Activated CD4-positive, alpha-beta T cell treated with anti-CD3 and anti-CD28 coated beads, Interleukin-2, amount 50 U/mL, for 1 hour (primary cell): ENCODE measurements around the gene TRAPPC3L.
"Not testable (repeated sequence)": the region's sequence is repeated elsewhere in the genome, so short reads cannot be mapped to it uniquely, and the experiment has no call there.

Experiments used
- DNase-seq: peaks from one replicate; pipeline ENCODE4 v3.0.0-alpha.2; 2020

Gene TRAPPC3L

GRCh38 chr6:116512734-116513133, 32.8 kb downstream of the TRAPPC3L start:
- DNase-seq: no peak

DNA sequence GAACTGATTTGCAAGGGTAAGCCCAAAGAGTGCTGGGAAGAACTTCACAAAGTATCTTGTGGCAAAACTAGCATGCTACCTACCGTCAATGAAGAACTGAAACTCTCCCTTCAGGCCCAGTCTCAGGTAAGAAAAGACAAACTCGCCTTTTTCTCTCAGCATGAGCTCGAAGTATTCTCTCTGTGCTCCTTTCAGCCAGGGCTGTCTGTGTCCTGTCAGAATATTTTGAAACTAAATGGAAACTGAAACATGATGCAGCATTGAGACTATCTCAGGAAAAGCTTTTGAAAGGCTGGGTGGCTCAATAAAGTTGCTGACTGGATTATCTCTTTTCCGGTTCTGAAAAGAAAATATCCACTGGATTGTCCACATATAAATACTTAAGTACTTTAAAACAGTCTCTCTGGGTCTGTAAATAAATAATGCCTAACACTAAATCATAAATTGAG, 33.3 kb downstream of the TRAPPC3L start:
- DNase-seq: no peak

DNA sequence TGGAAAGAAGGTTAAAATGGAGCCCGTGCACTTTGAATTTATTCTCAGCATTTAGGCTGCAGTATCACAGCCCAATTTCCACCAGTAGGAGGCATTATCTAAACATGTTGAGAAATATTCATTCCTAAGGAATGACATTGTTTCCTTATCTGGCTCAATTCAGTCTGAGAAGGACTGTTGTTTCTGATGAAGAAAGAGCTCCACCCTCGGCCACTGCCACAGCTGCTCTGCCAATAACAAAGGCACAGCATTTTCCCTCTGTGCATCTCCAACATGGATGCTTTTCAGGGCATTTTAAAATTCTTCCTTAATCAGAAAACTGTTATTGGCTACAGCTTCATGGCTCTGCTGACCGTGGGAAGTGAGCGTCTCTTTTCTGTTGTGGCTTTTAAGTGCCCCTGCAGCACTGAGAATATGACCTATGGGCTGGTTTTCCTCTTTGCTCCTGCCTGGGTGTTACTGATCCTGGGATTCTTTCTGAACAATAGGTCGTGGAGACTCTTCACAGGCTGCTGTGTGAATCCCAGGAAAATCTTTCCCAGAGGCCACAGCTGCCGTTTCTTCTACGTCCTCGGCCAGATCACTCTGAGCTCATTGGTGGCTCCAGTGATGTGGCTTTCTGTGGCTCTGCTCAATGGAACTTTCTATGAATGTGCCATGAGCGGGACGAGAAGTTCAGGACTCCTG, 33.9 kb downstream of the TRAPPC3L start, which contains the start of gene CALHM5:
CALHM5 (plus strand) TSS at position 216 of the 687 bp plus-strand sequence; CDS start at position 274, 58 bp downstream.
- no peak for DNase-seq

GRCh38 chr6:116508527-116508926, 37.0 kb downstream of the TRAPPC3L start:
- DNase-seq: no peak

DNA sequence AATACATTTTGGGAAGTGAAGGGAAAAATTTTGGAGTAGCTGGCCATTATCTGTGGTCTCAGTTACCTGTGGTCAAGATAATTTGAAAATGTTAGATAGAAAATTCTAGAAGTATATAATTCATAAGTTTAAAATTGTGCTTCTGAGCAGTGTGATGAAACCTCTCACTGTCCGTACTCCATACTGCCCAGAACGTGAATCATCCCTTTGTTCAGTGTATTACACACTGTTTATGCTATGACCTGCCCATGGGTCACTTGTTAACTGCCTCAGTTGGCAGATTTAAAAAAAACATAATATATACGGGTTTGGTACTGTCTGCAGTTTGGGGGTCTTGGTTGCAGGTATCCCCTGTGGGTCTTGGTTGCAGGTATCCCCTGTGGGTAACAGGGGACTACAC, 38.2 kb downstream of the TRAPPC3L start:
- no peak for DNase-seq

DNA sequence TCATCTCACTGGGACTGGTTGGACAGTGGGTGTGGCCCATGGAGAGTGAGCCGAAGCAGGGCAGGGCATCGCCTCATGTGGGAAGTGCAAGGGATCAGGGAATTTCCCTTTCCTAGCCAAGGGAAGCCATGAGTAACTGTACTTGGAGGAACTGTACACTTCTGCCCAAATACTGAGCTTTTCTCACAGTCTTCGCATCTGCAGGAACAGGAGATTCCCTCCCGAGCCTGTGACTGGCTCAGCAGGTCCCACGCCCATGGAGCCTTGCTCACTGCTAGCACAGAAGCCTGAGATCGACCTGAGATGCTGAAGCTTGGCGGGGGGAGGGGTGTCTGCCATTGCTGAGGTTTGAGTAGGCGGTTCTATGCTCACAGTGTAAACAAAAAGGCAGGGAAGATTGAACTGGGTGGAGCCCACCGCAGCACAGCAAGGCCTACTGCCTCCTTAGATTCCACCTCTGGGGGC, 44.5 kb downstream of the TRAPPC3L start:
- no peak for DNase-seq

- DNase-seq: no peak
Observed at GRCh38 chr6:116497113-116497676, 48.3 kb downstream of the TRAPPC3L start.

- DNase-seq: not testable (repeated sequence)
Observed at GRCh38 chr6:116495161-116495560, 50.3 kb downstream of the TRAPPC3L start.

GRCh38 chr6:116492331-116493067, 53.0 kb downstream of the TRAPPC3L start:
- no peak for DNase-seq

GRCh38 chr6:116491610-116492330, 53.7 kb downstream of the TRAPPC3L start:
- DNase-seq: no peak

DNA sequence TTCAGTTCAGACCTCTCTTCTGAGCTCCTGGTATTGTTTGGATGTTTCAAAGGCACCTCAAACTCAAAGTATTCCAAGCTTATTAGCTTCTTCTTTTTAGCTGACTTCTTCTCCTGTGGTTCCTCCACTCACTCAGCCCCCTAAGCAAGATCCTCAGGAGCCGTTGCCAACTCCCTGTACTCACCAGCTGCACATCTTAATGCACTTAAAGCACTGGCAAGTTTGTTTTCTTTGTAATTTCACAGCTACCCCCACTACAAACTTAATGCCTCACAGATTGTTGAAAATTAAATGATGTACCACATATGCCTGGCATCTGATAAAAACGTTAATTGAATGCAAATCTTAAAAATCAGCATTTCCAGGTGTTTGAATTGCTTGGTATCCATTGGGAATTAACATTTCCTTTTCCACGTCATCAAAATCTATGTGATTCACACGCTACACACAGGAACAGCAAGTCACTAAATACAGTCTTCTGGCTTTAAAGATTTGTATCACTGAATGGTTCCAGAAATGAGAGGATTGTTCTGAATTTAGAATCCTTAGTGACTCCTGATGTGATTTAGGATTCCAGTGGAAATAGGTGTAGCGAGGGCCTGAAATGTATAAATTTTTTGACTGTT, 59.8 kb downstream of the TRAPPC3L start:
- no peak for DNase-seq

DNA sequence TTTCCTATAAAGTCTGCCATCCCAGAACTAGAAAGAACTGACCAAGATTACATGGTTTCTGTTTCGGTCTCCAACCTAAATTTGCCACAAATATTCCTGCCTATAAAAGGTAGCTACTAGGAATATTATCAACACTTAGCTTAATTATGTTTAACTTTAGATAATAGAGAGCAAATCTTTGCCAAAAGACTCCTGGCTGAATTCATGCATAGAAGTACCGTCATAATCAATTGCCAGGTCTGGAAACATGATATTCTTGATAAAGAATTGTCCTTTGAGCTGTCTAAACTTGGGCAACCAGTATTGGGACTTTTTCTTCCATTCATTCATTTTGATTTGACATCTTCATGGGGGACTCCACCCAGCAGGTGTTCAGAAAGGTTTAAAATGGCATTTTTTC, 61.9 kb downstream of the TRAPPC3L start:
- no peak for DNase-seq

- no peak for DNase-seq
Observed at GRCh38 chr6:116482780-116483179, 62.7 kb downstream of the TRAPPC3L start.

DNA sequence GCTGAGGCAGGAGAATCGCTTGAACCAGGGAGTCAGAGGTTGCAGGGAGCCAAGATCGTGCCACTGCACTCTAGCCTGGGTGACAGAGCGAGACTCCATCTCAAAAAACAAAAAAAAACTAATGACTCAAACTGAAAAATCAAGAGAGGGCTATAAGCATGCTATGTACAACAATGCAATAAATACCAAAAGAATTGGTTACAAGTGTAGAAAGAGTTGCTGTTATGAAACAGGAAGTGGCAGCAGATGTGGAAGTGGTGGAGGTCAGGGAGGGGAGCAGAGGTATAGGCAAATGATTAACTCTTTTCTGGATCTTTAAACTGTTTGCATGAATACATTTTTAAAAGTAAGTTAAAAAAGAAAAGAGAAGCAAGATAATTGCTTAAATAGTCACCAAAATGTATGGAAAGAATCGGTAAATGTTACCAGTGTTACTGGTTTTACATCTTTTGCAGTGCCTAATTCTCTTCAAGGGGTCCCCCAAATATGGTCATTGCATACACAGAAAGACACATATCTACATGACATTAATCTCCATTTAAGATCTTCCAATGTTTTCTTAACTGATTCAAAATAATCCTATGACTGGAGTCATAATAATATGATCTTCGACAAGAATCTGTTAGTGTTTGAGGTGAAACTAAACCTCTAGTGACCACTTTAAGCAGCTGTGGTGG, 69.3 kb downstream of the TRAPPC3L start:
- no peak for DNase-seq

DNA sequence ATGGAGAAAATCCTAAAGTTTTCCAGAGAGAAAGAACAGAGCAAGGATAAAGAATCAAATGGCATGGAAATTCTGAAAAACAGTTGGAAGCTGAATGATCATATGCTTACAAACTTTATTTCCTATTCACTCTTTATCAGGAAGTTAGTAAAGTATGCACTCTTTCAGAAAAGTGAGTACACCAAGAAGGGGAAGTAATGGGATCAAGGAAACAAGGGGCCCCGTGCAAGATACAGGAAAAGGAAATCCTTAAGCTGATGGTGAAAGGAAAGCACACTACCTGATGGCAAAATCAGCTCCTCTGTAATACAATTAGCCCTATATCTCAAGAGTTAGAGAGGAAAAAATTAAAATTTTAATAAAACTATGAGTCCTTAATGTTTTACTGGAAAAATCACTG, 70.3 kb downstream of the TRAPPC3L start:
- DNase-seq: no peak

GRCh38 chr6:116472706-116473105, 72.8 kb downstream of the TRAPPC3L start:
- no peak for DNase-seq

DNA sequence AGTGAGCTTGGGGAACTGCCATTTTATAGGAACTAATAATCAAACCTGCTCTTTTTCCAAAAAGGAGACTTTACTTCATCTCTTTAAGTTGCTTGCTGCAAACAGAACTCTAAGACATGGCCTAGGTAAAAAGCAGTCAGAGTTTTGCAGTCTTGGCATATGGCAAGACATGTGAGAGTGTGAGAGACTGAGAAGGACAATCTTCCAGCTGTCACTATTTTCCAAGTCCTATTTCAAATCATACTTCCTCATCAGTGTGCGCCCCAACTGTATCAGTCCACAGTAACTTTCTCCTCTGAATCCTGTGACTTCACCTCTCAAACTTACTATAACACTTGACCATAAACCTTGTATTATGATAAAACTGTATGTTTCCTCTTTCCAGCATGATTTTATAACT, 74.0 kb downstream of the TRAPPC3L start:
- no peak for DNase-seq

DNA sequence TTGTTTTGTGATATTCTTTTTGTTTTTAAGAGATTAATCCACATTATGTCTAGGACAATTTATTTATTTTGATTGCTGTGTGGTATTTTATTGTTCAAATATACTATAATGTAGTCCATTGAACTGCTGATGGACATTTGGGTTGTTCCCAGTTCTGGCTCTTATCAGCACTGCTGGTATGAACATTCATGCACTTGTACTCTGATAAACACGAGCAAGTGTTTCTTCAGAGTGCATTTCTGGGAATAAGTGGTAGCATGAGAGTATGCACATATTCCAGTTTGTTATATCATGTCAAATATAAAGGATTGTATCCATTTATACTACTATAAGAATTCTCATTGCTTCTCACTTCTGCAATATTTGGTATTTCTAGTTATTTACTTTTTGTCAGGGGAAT, 77.2 kb downstream of the TRAPPC3L start:
- DNase-seq: no peak

DNA sequence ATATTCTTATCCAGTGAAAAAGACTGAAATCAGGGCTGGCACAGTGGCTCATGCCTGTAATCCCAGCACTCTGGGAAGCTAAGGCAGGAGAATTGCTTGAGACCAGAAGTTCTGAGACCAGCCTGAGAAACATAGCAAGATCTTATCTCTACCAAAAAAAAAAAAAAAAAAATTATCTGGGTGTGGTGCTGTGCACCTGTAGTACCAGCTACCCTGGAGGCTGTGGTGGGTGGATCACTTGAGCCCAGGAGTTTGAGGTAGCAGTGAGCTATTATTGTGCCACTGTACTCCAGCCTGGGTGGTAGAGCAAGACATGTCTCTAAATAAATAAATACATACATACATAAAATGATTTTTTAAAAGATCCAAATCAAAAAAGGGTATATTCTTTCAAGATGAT, 78.0 kb downstream of the TRAPPC3L start:
- no peak for DNase-seq

DNA sequence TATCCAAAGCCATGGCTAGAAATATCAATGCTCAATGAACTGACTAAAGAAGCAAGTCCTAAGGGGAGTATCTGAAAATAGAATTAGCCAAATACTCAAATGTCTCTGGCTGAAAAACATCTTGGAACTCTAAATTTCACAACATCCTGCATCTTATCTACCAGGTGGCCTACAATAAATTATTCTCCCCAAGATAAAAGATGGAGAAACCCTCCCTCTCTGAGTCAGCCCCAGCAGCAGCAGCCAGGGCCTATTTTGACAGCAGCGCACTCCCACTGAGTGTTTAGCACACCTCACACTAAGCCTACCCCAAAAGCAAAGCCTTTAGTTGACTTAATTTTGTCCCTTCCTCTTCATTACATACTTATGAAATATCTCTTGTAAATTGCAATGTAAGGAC, 78.4 kb downstream of the TRAPPC3L start:
- DNase-seq: no peak

GRCh38 chr6:116465246-116465645, 80.2 kb downstream of the TRAPPC3L start:
- no peak for DNase-seq

DNA sequence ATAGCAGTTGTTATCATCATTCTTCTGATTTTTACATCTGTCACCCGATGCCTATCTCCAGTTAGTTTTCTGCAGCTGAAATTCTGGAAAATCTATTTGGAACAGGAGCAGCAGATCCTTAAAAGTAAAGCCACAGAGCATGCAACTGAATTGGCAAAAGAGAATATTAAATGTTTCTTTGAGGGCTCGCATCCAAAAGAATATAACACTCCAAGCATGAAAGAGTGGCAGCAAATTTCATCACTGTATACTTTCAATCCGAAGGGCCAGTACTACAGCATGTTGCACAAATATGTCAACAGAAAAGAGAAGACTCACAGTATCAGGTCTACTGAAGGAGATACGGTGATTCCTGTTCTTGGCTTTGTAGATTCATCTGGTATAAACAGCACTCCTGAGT, 82.2 kb downstream of the TRAPPC3L start:
- DNase-seq: no peak
